Stomach (tissue), 9 donors: ENCODE results near the gene HSPH1. TPM values are rescaled to one million over a fixed set of nuclear protein-coding genes. Genes with fewer than 3 reads are reported as not detected.

Experiments used
- DNase-seq, 2 donors: peaks; one replicate each; pipeline versions ENCODE4 v3.0.0 to v3.0.0-alpha.2; 2013 to 2019
- H3K27ac ChIP-seq, 5 donors: fragments of 200-600 bp in 4 of 5; sonication (generic) in 4 of 5; one replicate each; pipeline ENCODE4 v1.5.1; 2013 to 2019; ENCODE audit warnings: mild to moderate bottlenecking in 1 of 5, moderate library complexity in 1 of 5
- H3K27me3 ChIP-seq, 3 donors: fragments of 200-600 bp; sonication (generic); one replicate each; pipeline ENCODE4 v1.5.1; 2017 to 2019; ENCODE audit warnings: mixed run types in 1 of 3
- H3K36me3 ChIP-seq, 4 donors: fragments of 200-600 bp; sonication (generic); 1 replicate in 3 of 4; 2 replicates in 1 of 4; pipeline ENCODE4 v1.5.1; 2016 to 2019
- H3K4me1 ChIP-seq, 4 donors: fragments of 200-600 bp; sonication (generic); one replicate each; pipeline ENCODE4 v1.5.1; 2016 to 2019
- H3K4me3 ChIP-seq, 4 donors: fragments of 200-600 bp; sonication (generic) in 3 of 4; one replicate each; pipeline ENCODE4 v1.5.1; 2016 to 2019; ENCODE audit warnings: mild to moderate bottlenecking in 1 of 4
- H3K9me3 ChIP-seq, 4 donors: fragments of 200-600 bp; sonication (generic); one replicate each; pipeline ENCODE4 v1.5.1; 2016 to 2019
- EP300 ChIP-seq: sonication (generic); formaldehyde crosslinking; IDR thresholded peaks from one replicate; pipeline ENCODE4 v1.6.1; 2017; ENCODE audit warnings: antibody characterized with exemption
- POLR2A ChIP-seq, 4 donors: fragments of 450-650 bp; IDR thresholded peaks; one replicate each; pipeline ENCODE4 v1.6.1; 2016; ENCODE audit warnings: antibody characterized with exemption in 4 of 4, control low read depth in 2 of 4, mild to moderate bottlenecking in 1 of 4, moderate library complexity in 1 of 4
- POLR2AphosphoS5 ChIP-seq, 3 donors: sonication (generic); formaldehyde crosslinking; IDR thresholded peaks; one replicate each; pipeline ENCODE4 v1.6.1; 2016; ENCODE audit warnings: antibody characterized with exemption in 3 of 3
- whole genome bisulfite sequencing, 5 donors: extraction: QIAGEN DNeasy Blood & Tissue Kit in 3 of 5; methylation state at CpG; one replicate each; pipeline versions ENCODE4 v1.1.5 to v1.1.7; 2013 to 2018; 5-methylcytosine and 5-hydroxymethylcytosine counted together
- intact Hi-C: fragments of 100-400 bp; cut with DNase I; formaldehyde crosslinking; loops from one replicate; pipeline ENCODE4 v1.15.1; 2023; ENCODE audit warnings: low total_unique reads
- polyA plus RNA-seq, 3 donors: library from polyadenylated mRNA; stranded (reverse); fragments of 200-250 nt; gene quantifications; one replicate each; pipeline ENCODE4 v1.2.3, GENCODE V29; 2013
- total RNA-seq, 5 donors: library from RNA; depleted of rRNA; stranded (reverse); fragments of >200 nt; gene quantifications; one replicate each; pipeline versions ENCODE4 v1.1.0 to v1.2.3, GENCODE V29; 2014 to 2016
- TF ChIP-seq, protein P1 (sequence below), 7 experiments: fragments of 450-650 bp in 4 of 7; fragments of 200-600 bp in 3 of 7; sonication (generic) in 3 of 7; IDR thresholded peaks; one replicate each; pipeline ENCODE4 v1.5.1; 2016 to 2019; ENCODE audit warnings: antibody characterized with exemption in 7 of 7, control low read depth in 2 of 7, mild to moderate bottlenecking in 1 of 7
- donor health status: healthy with polysubstance abuse.
- donor health status: Bipolar disorder and iron deficiency.
- donor health status: healthy.

HSPH1 gene
- total and polyA plus RNA-seq, 8 donors = 18.6 to 49.4 (median 29.5) TPM

DNA sequence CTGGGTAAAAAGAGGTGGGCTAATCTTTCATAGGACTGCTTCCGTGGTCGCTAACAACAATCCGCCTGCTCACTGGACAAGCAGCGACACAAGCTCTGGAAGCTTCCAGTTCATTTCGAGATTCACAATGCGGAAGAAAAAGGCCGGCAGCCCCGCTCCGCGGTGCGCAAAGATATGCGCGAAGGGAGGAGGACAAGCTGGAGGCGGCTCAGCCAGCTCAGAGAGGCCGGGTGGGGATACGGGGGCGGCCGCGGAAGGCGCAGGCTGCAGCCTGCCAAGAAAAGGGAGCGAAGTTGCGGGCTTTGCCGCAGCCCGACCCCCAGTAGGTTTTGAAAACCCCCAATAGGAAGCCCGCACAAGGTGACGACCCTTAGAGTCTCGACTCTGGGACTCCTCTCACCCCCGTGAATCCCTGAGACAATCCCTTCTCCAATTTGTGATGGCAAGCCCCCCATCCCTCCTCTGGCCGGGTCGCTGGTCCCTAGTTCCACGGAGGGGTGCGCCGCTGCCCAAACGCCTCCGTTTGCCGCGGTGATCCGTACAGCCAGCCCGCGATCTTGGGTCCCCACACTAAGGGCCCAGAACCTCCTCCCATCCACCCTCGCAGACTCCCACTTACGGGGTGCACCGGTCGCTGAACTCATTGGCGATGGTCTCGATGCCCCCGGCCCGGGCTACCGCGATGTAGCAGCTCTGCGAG, 697 bp downstream of the HSPH1 start:
- TF ChIP-seq, protein P1, sequence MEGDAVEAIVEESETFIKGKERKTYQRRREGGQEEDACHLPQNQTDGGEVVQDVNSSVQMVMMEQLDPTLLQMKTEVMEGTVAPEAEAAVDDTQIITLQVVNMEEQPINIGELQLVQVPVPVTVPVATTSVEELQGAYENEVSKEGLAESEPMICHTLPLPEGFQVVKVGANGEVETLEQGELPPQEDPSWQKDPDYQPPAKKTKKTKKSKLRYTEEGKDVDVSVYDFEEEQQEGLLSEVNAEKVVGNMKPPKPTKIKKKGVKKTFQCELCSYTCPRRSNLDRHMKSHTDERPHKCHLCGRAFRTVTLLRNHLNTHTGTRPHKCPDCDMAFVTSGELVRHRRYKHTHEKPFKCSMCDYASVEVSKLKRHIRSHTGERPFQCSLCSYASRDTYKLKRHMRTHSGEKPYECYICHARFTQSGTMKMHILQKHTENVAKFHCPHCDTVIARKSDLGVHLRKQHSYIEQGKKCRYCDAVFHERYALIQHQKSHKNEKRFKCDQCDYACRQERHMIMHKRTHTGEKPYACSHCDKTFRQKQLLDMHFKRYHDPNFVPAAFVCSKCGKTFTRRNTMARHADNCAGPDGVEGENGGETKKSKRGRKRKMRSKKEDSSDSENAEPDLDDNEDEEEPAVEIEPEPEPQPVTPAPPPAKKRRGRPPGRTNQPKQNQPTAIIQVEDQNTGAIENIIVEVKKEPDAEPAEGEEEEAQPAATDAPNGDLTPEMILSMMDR (IDR thresholded peaks at IDR 0.05) = no peak
- TF ChIP-seq POLR2AphosphoS5 (IDR thresholded peaks at IDR 0.05) = peak in 2 of 3 donors; percentile 22 to 67
- intact Hi-C loops = no loop called here
- 0 to 1% (median 0%) methylated on average over 44 to 51 of the region's 51 CpGs for WGBS, 5 donors

DNA sequence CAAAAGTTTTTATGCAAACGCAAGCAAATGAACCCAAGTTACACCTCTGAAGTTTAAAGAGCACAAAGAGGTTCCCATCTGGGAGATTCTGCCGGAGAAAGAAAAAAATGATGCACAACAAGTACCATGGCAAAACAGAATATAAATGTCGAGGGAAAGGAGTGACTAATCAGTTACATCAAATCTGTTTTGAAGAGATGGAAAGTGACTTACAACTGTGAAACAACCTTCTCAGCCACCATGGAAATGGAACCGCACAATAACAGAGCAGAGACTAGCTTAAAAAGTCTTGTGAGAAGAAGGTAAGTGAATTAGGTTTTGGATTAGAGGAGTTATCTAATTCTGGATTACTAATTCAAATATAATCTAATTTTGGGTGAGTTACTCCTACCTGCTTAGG, 2.4 kb downstream of the HSPH1 start:
- intact Hi-C loops = no loop called here
- no peak overlapping the region for H3K27ac ChIP-seq
- TF ChIP-seq POLR2AphosphoS5 (IDR thresholded peaks at IDR 0.05) = no peak
- no peak for TF ChIP-seq POLR2A (IDR thresholded peaks at IDR 0.05)
- TF ChIP-seq, protein P1 (IDR thresholded peaks at IDR 0.05) = no peak
- TF ChIP-seq EP300 = no peak
- H3K36me3 ChIP-seq = peaks cover 7 to 40% (median 35%) of the 10 kb centered on the region in 4 donors
- H3K4me1 ChIP-seq = peaks cover 11 to 34% (median 22%) of the 10 kb centered on the region in 4 donors
- H3K4me3 ChIP-seq = peak overlapping the region in 2 of 4 donors; percentile 15 to 86
- 76 to 81% (median 77%) methylated on average over 4 of the region's 4 CpGs for WGBS, 5 donors
- no peak for DNase-seq
- no peaks in the 10 kb centered on the region for H3K9me3 ChIP-seq
- H3K27me3 ChIP-seq = no peaks in the 10 kb centered on the region

More for the DNA sequence above, 697 bp downstream of the HSPH1 start:
- Histone ChIP-seq H3K36me3 (peaks cover 0 to 23% (median 18%) of the 10 kb centered on the region in 4 donors), H3K4me3 (peak overlapping the region; percentile 65 to 95 (median 89)), H3K27ac (peak overlapping the region; percentile 88 to 97 (median 95)), H3K4me1 (peaks cover 11 to 34% (median 22%) of the 10 kb centered on the region in 4 donors), H3K27me3 (no peaks in the 10 kb centered on the region), H3K9me3 (no peaks in the 10 kb centered on the region)
- DNase-seq = peak; percentile 60 to 89

DNA sequence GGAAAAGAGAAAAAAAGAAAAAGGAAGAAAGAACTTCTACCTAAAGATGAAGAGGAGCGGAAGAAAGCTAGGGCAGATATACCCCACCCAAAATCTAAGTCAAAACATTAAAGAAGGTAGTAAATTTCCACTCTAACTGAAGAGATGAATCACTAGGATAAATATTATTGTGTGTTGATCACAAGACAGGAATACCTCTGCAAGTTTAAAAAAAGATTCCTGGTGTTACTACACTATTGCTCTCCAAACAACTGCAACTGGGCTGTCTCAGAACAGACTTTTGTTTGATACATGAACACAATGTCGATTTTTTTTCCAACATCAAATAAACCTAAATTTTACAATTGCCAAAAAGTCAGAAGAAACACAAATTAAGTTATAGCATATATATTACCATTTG, 6.8 kb downstream of the HSPH1 start:
- intact Hi-C loops = no loop called here
- H3K27ac ChIP-seq = no peak overlapping the region
- 93 to 96% (median 95%) methylated on average over 2 of the region's 2 CpGs for WGBS, 5 donors
- no peak overlapping the region for H3K4me3 ChIP-seq
- TF ChIP-seq POLR2AphosphoS5 (IDR thresholded peaks at IDR 0.05) (no peak), POLR2A (IDR thresholded peaks at IDR 0.05) (no peak), EP300 (no peak)
- TF ChIP-seq, protein P1 (IDR thresholded peaks at IDR 0.05) = no peak
- no peak for DNase-seq
- H3K4me1 ChIP-seq = peaks cover 7 to 14% (median 13%) of the 10 kb centered on the region in 4 donors
- no peaks in the 10 kb centered on the region for H3K27me3 ChIP-seq
- H3K9me3 ChIP-seq = no peaks in the 10 kb centered on the region
- H3K36me3 ChIP-seq = peaks cover 30 to 83% (median 79%) of the 10 kb centered on the region in 4 donors

DNA sequence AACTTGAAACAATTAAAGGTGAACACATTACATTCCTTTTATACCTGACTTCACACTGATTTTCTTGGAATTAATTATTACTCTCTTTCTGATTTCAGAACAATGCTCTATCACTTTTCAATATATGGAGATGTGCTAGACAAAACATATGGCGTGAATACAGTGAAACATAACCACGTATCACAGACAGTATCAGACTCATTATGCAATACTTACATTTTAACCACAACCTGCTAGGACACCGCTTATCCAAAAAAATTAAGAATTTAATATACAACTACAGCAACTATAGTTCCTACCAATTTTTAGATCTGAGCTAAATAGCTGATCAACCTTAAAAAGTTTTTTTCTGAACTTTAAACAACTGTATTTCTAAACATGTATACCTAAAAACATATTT, 9.9 kb downstream of the HSPH1 start:
- peaks cover 50 to 100% (median 100%) of the 10 kb centered on the region in 4 donors for H3K36me3 ChIP-seq
- 90 to 98% (median 92%) methylated on average over 3 of the region's 3 CpGs for WGBS, 5 donors
- H3K27me3 ChIP-seq = no peaks in the 10 kb centered on the region

More for the DNA sequence above, 9.9 kb downstream of the HSPH1 start:
- Histone ChIP-seq H3K9me3 (no peaks in the 10 kb centered on the region), H3K4me1 (no peaks in the 10 kb centered on the region), H3K4me3 (no peak overlapping the region), H3K27ac (no peak overlapping the region)
- intact Hi-C loops = no loop called here
- no peak for DNase-seq
- TF ChIP-seq POLR2AphosphoS5 (IDR thresholded peaks at IDR 0.05) = no peak
- TF ChIP-seq, protein P1 (IDR thresholded peaks at IDR 0.05) = no peak
- TF ChIP-seq POLR2A (IDR thresholded peaks at IDR 0.05) = no peak
- no peak for TF ChIP-seq EP300
